Measurements from ENCODE around the gene MANF. TPM values are rescaled to one million over a fixed set of nuclear protein-coding genes. Genes with fewer than 3 reads are reported as not detected.

The MANF gene
- total and polyA plus RNA-seq, 2 donors (not counting 1 experiment from before 2014, with no cell fraction given), result 55.3 to 132 TPM

- peaks cover 22% of the 10 kb centered on the region for H3K36me3 ChIP-seq (ENCODE audit: control insufficient read depth, insufficient read depth, low read length)
- no peak overlapping the region for H3K9ac ChIP-seq (ENCODE audit: insufficient read depth, low read length)
- H3K79me2 ChIP-seq (ENCODE audit: control insufficient read depth, insufficient read depth, low read length), result peaks cover 34% of the 10 kb centered on the region
- H3K4me3 ChIP-seq (replicated peaks in 1 of 4; ENCODE audit: control extremely low read depth in 1 of 4, insufficient read depth in 1 of 4, low read depth in 3 of 4, low read length in 4 of 4), result no peak overlapping the region
- no peaks in the 10 kb centered on the region for H3K9me3 ChIP-seq (ENCODE audit: control insufficient read depth, insufficient read depth, low read depth, low read length)
- no peak overlapping the region for H2AFZ ChIP-seq (ENCODE audit: low read length)
- TF ChIP-seq, protein P1, sequence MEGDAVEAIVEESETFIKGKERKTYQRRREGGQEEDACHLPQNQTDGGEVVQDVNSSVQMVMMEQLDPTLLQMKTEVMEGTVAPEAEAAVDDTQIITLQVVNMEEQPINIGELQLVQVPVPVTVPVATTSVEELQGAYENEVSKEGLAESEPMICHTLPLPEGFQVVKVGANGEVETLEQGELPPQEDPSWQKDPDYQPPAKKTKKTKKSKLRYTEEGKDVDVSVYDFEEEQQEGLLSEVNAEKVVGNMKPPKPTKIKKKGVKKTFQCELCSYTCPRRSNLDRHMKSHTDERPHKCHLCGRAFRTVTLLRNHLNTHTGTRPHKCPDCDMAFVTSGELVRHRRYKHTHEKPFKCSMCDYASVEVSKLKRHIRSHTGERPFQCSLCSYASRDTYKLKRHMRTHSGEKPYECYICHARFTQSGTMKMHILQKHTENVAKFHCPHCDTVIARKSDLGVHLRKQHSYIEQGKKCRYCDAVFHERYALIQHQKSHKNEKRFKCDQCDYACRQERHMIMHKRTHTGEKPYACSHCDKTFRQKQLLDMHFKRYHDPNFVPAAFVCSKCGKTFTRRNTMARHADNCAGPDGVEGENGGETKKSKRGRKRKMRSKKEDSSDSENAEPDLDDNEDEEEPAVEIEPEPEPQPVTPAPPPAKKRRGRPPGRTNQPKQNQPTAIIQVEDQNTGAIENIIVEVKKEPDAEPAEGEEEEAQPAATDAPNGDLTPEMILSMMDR (conservative IDR thresholded peaks at IDR 0.05 in 1 of 2, IDR thresholded peaks at IDR 0.05 in 1 of 2; ENCODE audit: low read depth in 1 of 2, low read length in 2 of 2), result no peak
- TF ChIP-seq EZH2 (IDR thresholded peaks at IDR 0.05; ENCODE audit: low read length, missing control alignments), result no peak
- H3K4me1 ChIP-seq (ENCODE audit: control insufficient read depth, extremely low read depth, insufficient read depth, low read length), result peaks cover 3% of the 10 kb centered on the region
- no peaks in the 10 kb centered on the region for H3K27me3 ChIP-seq (ENCODE audit: control insufficient read depth, insufficient read depth, low read length)
- H3K4me2 ChIP-seq (ENCODE audit: extremely low read depth, insufficient read depth, low read length), result no peak overlapping the region
- H4K20me1 ChIP-seq (ENCODE audit: control insufficient read depth, extremely low read depth, insufficient read depth, low read length), result no peaks in the 10 kb centered on the region
- DNase-seq (ENCODE audit: low read depth in 2 of 2), result no peak
- no peak overlapping the region for H3K27ac ChIP-seq (ENCODE audit: insufficient read depth, low read length)
These were observed 12.3 kb downstream of the MANF start for GRCh38 chr3:51397392-51397791.

- no peaks in the 10 kb centered on the region for H3K4me1 ChIP-seq (ENCODE audit: control insufficient read depth, extremely low read depth, insufficient read depth, low read length)
- H3K9me3 ChIP-seq (ENCODE audit: control insufficient read depth, insufficient read depth, low read depth, low read length), result no peaks in the 10 kb centered on the region
- H3K4me2 ChIP-seq (ENCODE audit: extremely low read depth, insufficient read depth, low read length), result no peak overlapping the region
- no peak for TF ChIP-seq EZH2 (IDR thresholded peaks at IDR 0.05; ENCODE audit: low read length, missing control alignments)
- TF ChIP-seq, protein P1 (conservative IDR thresholded peaks at IDR 0.05 in 1 of 2, IDR thresholded peaks at IDR 0.05 in 1 of 2; ENCODE audit: low read depth in 1 of 2, low read length in 2 of 2), result no peak
- no peaks in the 10 kb centered on the region for H4K20me1 ChIP-seq (ENCODE audit: control insufficient read depth, extremely low read depth, insufficient read depth, low read length)
- no peak overlapping the region for H3K27ac ChIP-seq (ENCODE audit: insufficient read depth, low read length)
- peaks cover 11% of the 10 kb centered on the region for H3K36me3 ChIP-seq (ENCODE audit: control insufficient read depth, insufficient read depth, low read length)
- DNase-seq (ENCODE audit: low read depth in 2 of 2), result no peak
- no peak overlapping the region for H2AFZ ChIP-seq (ENCODE audit: low read length)
- peaks cover 20% of the 10 kb centered on the region for H3K79me2 ChIP-seq (ENCODE audit: control insufficient read depth, insufficient read depth, low read length)
- no peaks in the 10 kb centered on the region for H3K27me3 ChIP-seq (ENCODE audit: control insufficient read depth, insufficient read depth, low read length)
- H3K9ac ChIP-seq (ENCODE audit: insufficient read depth, low read length), result no peak overlapping the region
- H3K4me3 ChIP-seq (replicated peaks in 1 of 4; ENCODE audit: control extremely low read depth in 1 of 4, insufficient read depth in 1 of 4, low read depth in 3 of 4, low read length in 4 of 4), result no peak overlapping the region
These were observed 13.7 kb downstream of the MANF start for GRCh38 chr3:51398595-51399310.

DNA sequence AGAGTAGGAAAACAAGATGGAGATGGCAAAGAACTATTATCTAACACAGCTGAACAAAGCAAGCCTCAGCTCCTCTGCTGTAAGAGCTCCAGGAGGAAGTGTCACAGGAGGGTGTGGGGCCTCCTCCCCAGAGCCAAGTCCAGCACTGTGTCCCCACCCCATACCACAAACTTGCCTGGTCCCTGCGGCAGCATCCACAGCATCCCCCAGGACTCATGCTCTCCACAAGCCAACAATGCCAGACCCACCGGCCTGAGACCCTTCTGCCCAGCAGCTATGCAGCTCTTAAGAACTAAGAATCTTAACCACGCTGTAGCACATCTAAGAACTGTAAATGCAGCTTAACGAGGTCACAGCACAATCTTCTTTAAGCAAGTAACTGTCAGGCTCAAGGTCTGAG is 15.1 kb downstream of the MANF start:
- Histone ChIP-seq H3K4me3 (replicated peaks in 1 of 4; ENCODE audit: control extremely low read depth in 1 of 4, insufficient read depth in 1 of 4, low read depth in 3 of 4, low read length in 4 of 4) (no peak overlapping the region), H3K79me2 (ENCODE audit: control insufficient read depth, insufficient read depth, low read length) (peaks cover 6% of the 10 kb centered on the region), H4K20me1 (ENCODE audit: control insufficient read depth, extremely low read depth, insufficient read depth, low read length) (no peaks in the 10 kb centered on the region), H3K4me2 (ENCODE audit: extremely low read depth, insufficient read depth, low read length) (no peak overlapping the region), H2AFZ (ENCODE audit: low read length) (no peak overlapping the region), H3K9ac (ENCODE audit: insufficient read depth, low read length) (no peak overlapping the region), H3K27me3 (ENCODE audit: control insufficient read depth, insufficient read depth, low read length) (no peaks in the 10 kb centered on the region), H3K27ac (ENCODE audit: insufficient read depth, low read length) (no peak overlapping the region), H3K4me1 (ENCODE audit: control insufficient read depth, extremely low read depth, insufficient read depth, low read length) (no peaks in the 10 kb centered on the region), H3K36me3 (ENCODE audit: control insufficient read depth, insufficient read depth, low read length) (peaks cover 4% of the 10 kb centered on the region), H3K9me3 (ENCODE audit: control insufficient read depth, insufficient read depth, low read depth, low read length) (no peaks in the 10 kb centered on the region)
- no peak for TF ChIP-seq EZH2 (IDR thresholded peaks at IDR 0.05; ENCODE audit: low read length, missing control alignments)
- TF ChIP-seq, protein P1 (conservative IDR thresholded peaks at IDR 0.05 in 1 of 2, IDR thresholded peaks at IDR 0.05 in 1 of 2; ENCODE audit: low read depth in 1 of 2, low read length in 2 of 2), result no peak
- no peak for DNase-seq (ENCODE audit: low read depth in 2 of 2)

All from fibroblast of lung (primary cell).